Naive thymus-derived CD8-positive, alpha-beta T cell (primary cell): ENCODE measurements around the gene ZNF678. TPM values are rescaled to one million over a fixed set of nuclear protein-coding genes. Genes with fewer than 3 reads are reported as not detected.
A peak's percentile ranks its signal among the peaks of the same experiment; 100 is the strongest.
"Not testable (repeated sequence)": the region's sequence is repeated elsewhere in the genome, so short reads cannot be mapped to it uniquely, and the experiment has no call there.

Experiments used
- ATAC-seq, 2 donors: fragments of 150-1000 bp; cut with Tn5 transposase in 1 of 2; sonication (Bioruptor Pico), chemical (Tn5 transposase) in 1 of 2; 1 replicate in 1 of 2; 2 replicates in 1 of 2; pipeline ENCODE4 v1.10.0; 2021; ENCODE audit warnings: mild to moderate bottlenecking in 2 of 2, moderate library complexity in 2 of 2
- POLR2A ChIA-PET: fragments of 350-600 bp; sonication (Branson Sonifier 250); formaldehyde crosslinking; loops from one replicate; lab custom pipeline; 2021; ENCODE audit warnings: antibody characterized with exemption; lab: Charles Lee
- DNase-seq, 10 donors: peaks; one replicate each; pipeline versions ENCODE4 v3.0.0 to v3.0.0-alpha.2; 2020 to 2022
- H3K27ac Mint-ChIP-seq, 10 donors: one replicate each; pipeline ENCODE4 v1.8.0; 2020 to 2022; ENCODE audit warnings: mild to moderate bottlenecking in 10 of 10, mixed read lengths in 10 of 10, moderate library complexity in 4 of 10, inconsistent platforms in 1 of 10
- H3K27me3 Mint-ChIP-seq, 5 donors: one replicate each; pipeline ENCODE4 v1.8.0; 2021 to 2022; ENCODE audit warnings: mixed read lengths in 5 of 5
- H3K36me3 Mint-ChIP-seq, 3 donors: one replicate each; pipeline ENCODE4 v1.8.0; 2020 to 2022; ENCODE audit warnings: mixed read lengths in 3 of 3, mild to moderate bottlenecking in 2 of 3, inconsistent platforms in 1 of 3
- H3K4me1 Mint-ChIP-seq, 4 donors: one replicate each; pipeline ENCODE4 v1.8.0; 2021 to 2022; ENCODE audit warnings: mixed read lengths in 4 of 4
- H3K4me3 Mint-ChIP-seq, 10 donors: one replicate each; pipeline ENCODE4 v1.8.0; 2020 to 2022; ENCODE audit warnings: mild to moderate bottlenecking in 10 of 10, mixed read lengths in 10 of 10, moderate library complexity in 6 of 10, inconsistent platforms in 1 of 10
- H3K9me3 Mint-ChIP-seq, 9 donors: one replicate each; pipeline ENCODE4 v1.8.0; 2020 to 2022; ENCODE audit warnings: mixed read lengths in 9 of 9, mild to moderate bottlenecking in 3 of 9, inconsistent platforms in 1 of 9, moderate library complexity in 1 of 9
- polyA plus RNA-seq, 3 donors: library from polyadenylated mRNA; unstranded; fragments of 300-500 nt; fragmentation: Illumina TruSeq; gene quantifications; one replicate each; pipeline ENCODE4 v1.2.3, GENCODE V29; 2021
- total RNA-seq, 8 experiments: library from RNA in 2 of 8; stranded (reverse) in 2 of 8; gene quantifications; one replicate each; pipeline ENCODE4 v1.2.3 and lab custom pipeline; 2021 to 2026

Gene ZNF678
- total and polyA plus RNA-seq, 5 experiments from 2014 or later: 4.0 to 11.8 (median 6.0) TPM

DNA sequence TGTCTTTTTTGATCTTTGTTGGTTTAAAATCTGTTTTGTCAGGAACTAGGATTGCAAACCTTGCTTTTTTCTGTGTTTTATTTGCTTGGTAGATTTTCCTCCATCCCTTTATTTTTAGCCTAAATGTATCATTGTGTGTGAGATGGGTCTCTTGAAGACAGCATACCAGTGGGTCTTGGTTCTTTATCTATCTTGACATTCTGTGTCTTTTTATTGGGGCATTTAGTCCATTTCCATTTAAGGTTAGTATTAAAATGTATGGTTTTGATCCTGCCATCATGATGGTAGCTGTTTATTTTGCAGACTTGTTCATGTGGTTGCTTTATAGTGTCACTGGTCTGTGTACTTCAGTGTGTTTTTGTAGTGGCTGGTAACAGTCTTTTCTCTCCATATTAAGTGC lies 14.1 kb downstream of the ZNF678 start:
- Mint-ChIP-seq H3K4me1 (peaks cover 27 to 37% (median 28%) of the 10 kb centered on the region in 4 donors), H3K36me3 (peaks cover 24 to 75% (median 61%) of the 10 kb centered on the region in 3 donors), H3K27me3 (no peaks in the 10 kb centered on the region), H3K27ac (no peak overlapping the region), H3K4me3 (no peak overlapping the region), H3K9me3 (peaks cover 13 to 72% (median 38%) of the 10 kb centered on the region in 9 donors)
- ATAC-seq (no peak), DNase-seq (no peak)
- POLR2A ChIA-PET: no interaction called here

DNA sequence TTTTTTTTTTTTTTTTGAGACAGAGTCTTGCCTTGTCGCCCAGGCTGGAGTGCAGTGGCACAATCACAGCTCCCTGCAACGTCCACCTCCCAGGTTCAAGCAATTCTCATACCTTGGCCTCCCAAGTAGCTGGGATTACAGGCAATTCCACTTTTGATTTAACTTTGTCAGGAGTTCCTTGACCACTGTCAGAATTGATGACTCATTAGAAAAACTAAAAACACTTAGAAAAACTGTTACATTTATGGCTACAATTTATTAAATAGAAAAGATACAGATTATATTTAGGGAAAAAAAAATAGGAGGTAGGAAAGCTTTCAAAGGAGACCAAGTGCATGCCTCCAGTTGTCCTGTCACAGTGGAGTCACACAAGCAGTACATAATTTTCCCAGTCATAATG lies 20.0 kb downstream of the ZNF678 start:
- no peak overlapping the region for H3K4me3 Mint-ChIP-seq
- DNase-seq (no peak), ATAC-seq (no peak)
- H3K27ac Mint-ChIP-seq: no peak overlapping the region
- H3K4me1 Mint-ChIP-seq: peaks cover 10 to 14% (median 12%) of the 10 kb centered on the region in 4 donors
- POLR2A ChIA-PET: interaction anchor here (0.7 kb wide), 1 partner anchor 582 kb away, joined by 3 read pairs; the partner anchor contains the start of gene IBA57
- H3K36me3 Mint-ChIP-seq: peaks cover 46 to 79% (median 53%) of the 10 kb centered on the region in 3 donors
- no peaks in the 10 kb centered on the region for H3K27me3 Mint-ChIP-seq
- H3K9me3 Mint-ChIP-seq: peaks cover 7 to 76% (median 35%) of the 10 kb centered on the region in 9 donors

DNA sequence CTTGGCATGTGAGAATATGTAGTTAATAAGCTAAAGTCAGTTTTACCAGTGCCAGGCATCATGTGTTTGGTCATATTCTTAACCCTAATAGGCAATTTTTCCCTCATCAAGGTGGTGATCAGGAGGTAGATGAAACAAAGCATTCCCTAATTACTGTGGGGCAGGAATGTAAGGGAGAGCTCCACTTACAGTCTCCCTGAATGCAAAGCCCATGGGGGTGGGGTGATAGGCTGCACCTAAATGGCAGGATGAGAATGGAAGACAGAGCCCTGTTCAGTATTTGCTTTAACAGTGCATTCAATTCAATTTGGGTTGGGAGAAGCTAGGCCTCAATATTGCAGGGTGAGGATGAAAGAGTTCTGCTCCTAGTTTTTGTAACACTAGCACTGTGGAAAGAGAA lies 23.4 kb downstream of the ZNF678 start:
- peaks cover 0 to 5% (median 0%) of the 10 kb centered on the region in 4 donors for H3K4me1 Mint-ChIP-seq
- POLR2A ChIA-PET: no interaction called here
- no peak overlapping the region for H3K4me3 Mint-ChIP-seq
- peak overlapping the region in 1 of 10 donors; percentile 26 for H3K27ac Mint-ChIP-seq
- ATAC-seq (no peak), DNase-seq (no peak)
- no peaks in the 10 kb centered on the region for H3K27me3 Mint-ChIP-seq
- H3K36me3 Mint-ChIP-seq: peaks cover 59 to 92% (median 78%) of the 10 kb centered on the region in 3 donors
- peaks cover 18 to 94% (median 50%) of the 10 kb centered on the region in 9 donors for H3K9me3 Mint-ChIP-seq

DNA sequence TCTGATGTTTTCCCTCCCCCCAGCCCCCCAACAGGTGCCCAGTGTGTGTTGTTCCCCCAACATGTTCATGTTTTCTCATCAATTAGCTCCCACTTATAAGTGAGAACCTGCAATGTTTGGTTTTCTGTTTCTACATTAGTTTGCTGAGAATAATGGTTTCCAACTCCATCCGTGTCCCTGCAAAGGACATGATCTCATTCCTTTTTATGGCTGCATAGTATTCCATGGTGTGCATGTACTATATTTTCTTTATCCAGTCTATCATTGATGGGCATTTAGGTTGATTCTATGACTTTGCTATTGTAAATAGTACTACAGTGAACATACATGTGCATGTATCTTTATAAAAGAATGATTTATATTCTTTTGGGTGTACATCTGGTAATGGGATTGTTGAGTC lies 24.6 kb downstream of the ZNF678 start:
- peaks cover 0 to 5% (median 0%) of the 10 kb centered on the region in 4 donors for H3K4me1 Mint-ChIP-seq
- no peaks in the 10 kb centered on the region for H3K27me3 Mint-ChIP-seq
- DNase-seq (no peak), ATAC-seq (no peak)
- H3K9me3 Mint-ChIP-seq: peaks cover 18 to 96% (median 46%) of the 10 kb centered on the region in 9 donors
- peaks cover 64 to 91% (median 80%) of the 10 kb centered on the region in 3 donors for H3K36me3 Mint-ChIP-seq
- POLR2A ChIA-PET: no interaction called here
- H3K4me3 Mint-ChIP-seq: no peak overlapping the region
- no peak overlapping the region for H3K27ac Mint-ChIP-seq

DNA sequence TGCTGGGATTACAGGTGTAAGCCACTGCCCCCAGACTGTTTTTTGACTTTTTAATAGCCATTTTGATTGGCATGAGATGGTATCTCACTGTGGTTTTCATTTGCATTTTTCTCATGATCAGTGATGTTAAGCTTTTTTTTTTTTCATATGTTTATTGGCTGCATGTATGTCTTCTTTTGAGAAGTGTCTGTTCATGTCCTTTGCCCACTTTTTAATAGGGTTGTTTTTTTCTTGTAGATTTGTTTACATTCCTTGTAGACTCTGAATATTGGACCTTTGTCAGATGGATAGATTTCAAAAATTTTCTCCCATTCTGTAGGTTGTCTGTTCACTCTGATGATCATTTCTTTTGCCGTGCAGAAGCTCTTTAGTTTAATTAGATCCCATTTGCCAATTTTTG lies 25.4 kb downstream of the ZNF678 start:
- Mint-ChIP-seq H3K9me3 (peaks cover 20 to 97% (median 47%) of the 10 kb centered on the region in 9 donors), H3K36me3 (peaks cover 65 to 93% (median 82%) of the 10 kb centered on the region in 3 donors)
- ATAC-seq, DNase-seq, H3K27me3 Mint-ChIP-seq, H3K4me1 Mint-ChIP-seq, H3K4me3 Mint-ChIP-seq, H3K27ac Mint-ChIP-seq, POLR2A ChIA-PET: not testable (repeated sequence)

DNA sequence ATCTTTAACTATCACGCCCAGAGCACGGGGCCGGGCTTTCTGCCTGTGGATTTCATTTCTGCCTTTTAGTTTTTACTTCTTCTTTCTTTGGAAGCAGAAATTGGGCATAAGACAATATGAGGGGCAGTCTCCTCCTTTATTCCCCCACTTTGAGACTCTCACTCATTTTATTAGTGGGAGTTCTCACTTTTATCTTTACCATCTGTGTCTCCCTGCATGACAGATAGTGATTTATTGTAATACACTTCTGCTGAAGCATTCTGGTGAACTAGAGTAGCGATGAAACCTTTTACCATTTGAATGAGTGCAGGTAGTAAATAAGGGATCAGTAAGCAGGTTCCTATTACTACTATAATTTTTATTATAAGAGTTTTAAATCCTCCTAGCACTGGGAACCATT lies 26.4 kb downstream of the ZNF678 start:
- Mint-ChIP-seq H3K9me3 (peaks cover 19 to 97% (median 45%) of the 10 kb centered on the region in 9 donors), H3K36me3 (peaks cover 64 to 92% (median 79%) of the 10 kb centered on the region in 3 donors)
- ATAC-seq, H3K27me3 Mint-ChIP-seq, DNase-seq, H3K4me1 Mint-ChIP-seq, H3K27ac Mint-ChIP-seq, POLR2A ChIA-PET, H3K4me3 Mint-ChIP-seq: not testable (repeated sequence)

DNA sequence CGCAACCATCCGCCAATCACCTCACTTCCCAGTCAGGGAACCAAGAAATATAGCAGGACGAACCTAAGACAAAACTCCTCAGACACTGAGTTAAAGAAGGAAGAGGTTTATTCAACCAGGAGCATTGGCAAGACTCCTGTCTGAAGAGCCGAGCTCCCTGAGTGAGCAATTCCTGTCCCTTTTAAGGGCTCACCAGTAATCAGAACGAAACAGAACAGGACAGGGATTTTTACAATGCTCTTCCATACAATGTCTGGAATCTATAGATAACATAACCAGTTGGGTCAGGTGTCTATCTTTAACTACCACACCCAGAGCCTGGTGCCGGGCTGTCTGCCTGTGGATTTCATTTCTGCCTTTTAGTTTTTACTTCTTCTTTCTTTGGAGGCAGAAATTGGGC lies 32.9 kb downstream of the ZNF678 start:
- H3K9me3 Mint-ChIP-seq: peaks cover 27 to 85% (median 45%) of the 10 kb centered on the region in 9 donors
- peaks cover 59 to 82% (median 61%) of the 10 kb centered on the region in 3 donors for H3K36me3 Mint-ChIP-seq
- POLR2A ChIA-PET, H3K4me1 Mint-ChIP-seq, DNase-seq, ATAC-seq, H3K27ac Mint-ChIP-seq, H3K27me3 Mint-ChIP-seq: not testable (repeated sequence)
- H3K4me3 Mint-ChIP-seq: peak overlapping the region in 1 of 10 donors; percentile 20

DNA sequence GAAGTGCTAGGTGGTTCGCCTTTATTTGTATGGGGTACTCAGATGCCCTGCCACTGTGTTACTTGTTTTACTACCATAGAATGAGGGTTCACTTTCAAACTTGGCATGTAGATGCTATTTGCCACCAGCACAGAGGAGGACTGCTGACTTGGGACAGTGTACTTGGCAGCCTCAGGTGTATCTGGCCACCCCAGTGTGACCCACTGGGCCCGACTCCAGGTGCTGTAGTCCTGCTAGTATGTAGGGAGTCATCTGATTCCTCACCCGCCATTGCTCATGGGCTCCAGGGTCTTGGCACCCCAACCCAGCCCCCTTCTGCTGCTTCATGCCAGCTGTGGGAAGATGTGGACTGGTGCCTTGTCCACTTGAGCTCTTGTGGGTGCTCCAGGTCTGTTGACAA lies 40.0 kb downstream of the ZNF678 start:
- Mint-ChIP-seq H3K9me3 (peaks cover 15 to 82% (median 31%) of the 10 kb centered on the region in 9 donors), H3K4me1 (peaks cover 0 to 6% (median 0%) of the 10 kb centered on the region in 4 donors), H3K27ac (peak overlapping the region in 1 of 10 donors; percentile 21), H3K36me3 (peaks cover 47 to 76% (median 52%) of the 10 kb centered on the region in 3 donors), H3K27me3 (no peaks in the 10 kb centered on the region), H3K4me3 (no peak overlapping the region)
- POLR2A ChIA-PET: no interaction called here
- DNase-seq (no peak), ATAC-seq (no peak)

DNA sequence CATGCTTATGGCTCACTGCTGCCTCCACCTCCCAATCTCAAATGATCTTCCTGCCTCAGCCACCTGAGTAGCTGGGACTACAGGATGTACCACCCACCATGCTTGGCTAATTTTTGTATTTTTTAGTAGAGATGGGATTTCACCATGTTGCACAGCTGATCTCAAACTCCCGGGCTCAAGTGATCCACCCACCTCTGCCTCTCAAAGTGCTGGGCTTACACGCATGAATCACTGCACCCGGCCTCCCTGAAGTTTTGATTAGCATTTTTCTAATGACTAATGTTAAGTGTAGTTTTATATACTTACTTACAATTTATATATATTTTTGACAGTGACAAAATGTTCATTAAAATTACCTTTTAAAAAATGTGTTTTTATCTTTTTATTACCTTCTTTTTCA lies 41.1 kb downstream of the ZNF678 start:
- ATAC-seq: no peak
- Mint-ChIP-seq H3K27ac (no peak overlapping the region), H3K4me3 (no peak overlapping the region), H3K4me1 (peaks cover 0 to 6% (median 0%) of the 10 kb centered on the region in 4 donors), H3K27me3 (no peaks in the 10 kb centered on the region), H3K36me3 (peaks cover 43 to 69% (median 45%) of the 10 kb centered on the region in 3 donors), H3K9me3 (peaks cover 8 to 81% (median 23%) of the 10 kb centered on the region in 9 donors)
- POLR2A ChIA-PET: no interaction called here
- no peak for DNase-seq

DNA sequence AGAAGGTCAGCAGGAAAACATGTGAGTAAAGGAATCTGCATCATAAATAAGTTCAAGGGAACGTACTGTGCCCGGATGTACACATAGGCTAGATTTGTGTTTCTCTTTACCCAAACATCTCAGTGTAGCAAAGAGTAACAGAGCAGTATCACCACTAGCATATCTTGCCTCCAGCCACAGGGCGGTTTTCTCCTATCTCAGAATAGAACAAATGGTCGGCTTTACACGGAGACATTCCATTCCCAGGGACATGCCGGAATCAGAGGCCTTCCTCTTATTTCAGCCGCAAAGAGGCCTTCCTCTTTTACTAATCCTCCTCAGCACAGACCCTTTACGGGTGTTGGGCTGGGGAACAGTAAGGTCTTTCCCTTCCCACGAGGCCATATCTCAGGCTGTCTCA lies 42.9 kb downstream of the ZNF678 start:
- H3K4me3 Mint-ChIP-seq, DNase-seq, ATAC-seq, H3K27me3 Mint-ChIP-seq, POLR2A ChIA-PET, H3K4me1 Mint-ChIP-seq: not testable (repeated sequence)
- Mint-ChIP-seq H3K27ac (peak overlapping the region in 1 of 10 donors; percentile 21), H3K36me3 (peaks cover 47 to 72% (median 48%) of the 10 kb centered on the region in 3 donors), H3K9me3 (peaks cover 0 to 83% (median 25%) of the 10 kb centered on the region in 9 donors)

DNA sequence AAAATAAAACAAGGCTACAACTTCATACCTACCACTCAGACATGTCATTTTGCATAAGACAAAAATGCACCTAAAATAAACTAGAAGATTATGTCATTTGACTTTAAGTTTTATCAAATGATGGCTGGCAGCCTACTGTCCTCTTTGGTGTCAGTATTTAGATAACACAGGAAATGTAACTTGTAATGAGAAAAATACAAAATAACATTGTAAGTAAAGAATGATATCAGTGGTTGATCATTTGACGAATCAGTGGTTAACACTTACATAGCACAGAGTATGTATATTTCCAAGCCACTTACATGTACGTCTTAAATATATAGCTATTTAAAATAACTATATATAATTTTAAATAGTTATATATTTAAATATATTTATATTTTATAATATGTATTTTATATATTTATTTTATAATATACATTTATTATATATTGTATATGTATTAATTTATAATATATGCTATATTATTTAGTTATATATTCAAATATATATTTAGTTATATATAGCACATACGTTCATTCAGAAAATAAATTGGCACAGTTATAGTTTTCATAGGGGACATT lies 44.1 kb downstream of the ZNF678 start:
- Mint-ChIP-seq H3K4me3 (no peak overlapping the region), H3K27me3 (no peaks in the 10 kb centered on the region), H3K9me3 (peaks cover 6 to 85% (median 28%) of the 10 kb centered on the region in 9 donors), H3K36me3 (peaks cover 47 to 74% (median 53%) of the 10 kb centered on the region in 3 donors), H3K27ac (no peak overlapping the region), H3K4me1 (peaks cover 0 to 6% (median 0%) of the 10 kb centered on the region in 4 donors)
- DNase-seq (no peak), ATAC-seq (no peak)
- POLR2A ChIA-PET: no interaction called here

DNA sequence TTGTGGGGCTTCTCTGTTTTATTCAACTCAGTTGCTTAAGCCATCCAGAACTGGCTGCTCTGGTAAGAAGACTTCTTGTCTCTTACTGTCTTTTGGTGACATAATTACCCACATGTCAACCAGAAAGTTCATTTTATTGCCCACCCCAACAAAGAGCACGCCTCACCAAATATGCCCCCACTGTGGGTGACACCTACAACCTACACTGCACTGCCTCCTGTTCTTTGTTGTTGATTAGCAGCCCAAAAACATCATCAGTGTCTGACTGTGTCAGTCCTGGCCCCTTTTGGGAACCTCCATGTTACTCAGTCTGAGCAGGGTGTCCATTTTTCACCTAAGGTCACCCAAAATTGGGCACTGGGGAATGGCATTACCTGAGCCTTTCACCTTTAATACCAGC lies 49.3 kb downstream of the ZNF678 start:
- Mint-ChIP-seq H3K9me3 (peaks cover 14 to 89% (median 46%) of the 10 kb centered on the region in 9 donors), H3K4me1 (peaks cover 0 to 4% (median 1%) of the 10 kb centered on the region in 4 donors), H3K4me3 (no peak overlapping the region), H3K27ac (no peak overlapping the region), H3K36me3 (peaks cover 63 to 85% (median 68%) of the 10 kb centered on the region in 3 donors), H3K27me3 (no peaks in the 10 kb centered on the region)
- POLR2A ChIA-PET: no interaction called here
- no peak for ATAC-seq
- DNase-seq: no peak

DNA sequence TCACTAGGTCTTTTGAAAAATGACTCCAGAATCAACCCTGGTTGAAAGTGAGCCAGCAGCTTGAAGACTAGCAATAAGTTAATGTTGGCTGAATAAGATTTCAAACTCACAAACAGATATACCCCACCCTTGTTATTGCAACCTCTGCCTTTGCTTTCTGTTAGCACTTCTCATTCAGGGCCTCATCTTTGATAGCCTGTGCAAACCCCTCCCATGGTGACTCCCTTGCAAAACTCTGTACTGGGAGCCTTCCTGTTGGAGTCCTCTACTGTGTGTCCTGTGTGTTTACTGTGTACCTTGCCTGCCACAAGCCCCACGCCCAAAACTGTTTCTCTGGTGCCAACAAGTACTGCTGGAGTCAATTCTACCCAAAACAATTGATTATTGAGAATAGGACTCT lies 50.2 kb downstream of the ZNF678 start:
- peaks cover 0 to 4% (median 1%) of the 10 kb centered on the region in 4 donors for H3K4me1 Mint-ChIP-seq
- DNase-seq: no peak
- peaks cover 70 to 91% (median 74%) of the 10 kb centered on the region in 3 donors for H3K36me3 Mint-ChIP-seq
- POLR2A ChIA-PET: no interaction called here
- H3K4me3 Mint-ChIP-seq: no peak overlapping the region
- H3K27ac Mint-ChIP-seq: no peak overlapping the region
- H3K9me3 Mint-ChIP-seq: peaks cover 14 to 93% (median 47%) of the 10 kb centered on the region in 9 donors
- ATAC-seq: no peak
- no peaks in the 10 kb centered on the region for H3K27me3 Mint-ChIP-seq
